GM23338 (cell line): ENCODE measurements around the gene SLC29A1. TPM values are rescaled to one million over a fixed set of nuclear protein-coding genes. Genes with fewer than 3 reads are reported as not detected.
A peak's percentile ranks its signal among the peaks of the same experiment; 100 is the strongest.

Source experiments
- ATAC-seq: fragments of 200-7000 bp; cut with Tn5 transposase; 3 replicates; pipeline ENCODE4 v1.9.1; 2020
- DNase-seq: peaks from one replicate; pipeline ENCODE4 v3.0.0-alpha.2; 2015; ENCODE audit warnings: low spot score
- H2AFZ ChIP-seq: fragments of 200-600 bp; sonication (generic); 2 replicates; pipeline ENCODE4 v1.8.0; 2016; ENCODE audit warnings: antibody characterized with exemption, mild to moderate bottlenecking, moderate library complexity
- H3F3A ChIP-seq: fragments of 200-600 bp; sonication (generic); replicated peaks from 2 replicates; pipeline ENCODE4 v1.8.0; 2017; ENCODE audit warnings: antibody characterized with exemption, mixed run types, low read depth
- H3K27ac ChIP-seq: fragments of 200-600 bp; sonication (generic); 2 replicates; pipeline ENCODE4 v1.6.1; 2016; ENCODE audit warnings: low read depth
- H3K27me3 ChIP-seq: fragments of 200-600 bp; sonication (generic); 2 replicates; pipeline ENCODE4 v1.8.0; 2016; ENCODE audit warnings: mild to moderate bottlenecking, mixed run types, moderate library complexity; ENCODE audit not compliant: insufficient read depth
- H3K36me3 ChIP-seq: fragments of 200-600 bp; sonication (generic); 2 replicates; pipeline ENCODE4 v1.8.0; 2016; ENCODE audit warnings: mild to moderate bottlenecking; ENCODE audit not compliant: insufficient read depth
- H3K4me1 ChIP-seq: fragments of 200-600 bp; sonication (generic); 2 replicates; pipeline ENCODE4 v1.8.0; 2016; ENCODE audit warnings: mild to moderate bottlenecking, moderate library complexity; ENCODE audit not compliant: insufficient read depth
- H3K4me2 ChIP-seq: fragments of 200-600 bp; sonication (generic); 2 replicates; pipeline ENCODE4 v1.7.1; 2017; ENCODE audit warnings: mixed run types
- H3K4me3 ChIP-seq: fragments of 200-600 bp; sonication (generic); 2 replicates; pipeline ENCODE4 v1.6.1; 2016; ENCODE audit warnings: mixed run types
- H3K79me2 ChIP-seq: fragments of 200-600 bp; sonication (generic); replicated peaks from 2 replicates; pipeline ENCODE4 v1.8.0; 2017; ENCODE audit warnings: mild to moderate bottlenecking; ENCODE audit not compliant: insufficient read depth
- H3K9me2 ChIP-seq: fragments of 200-600 bp; sonication (generic); 2 replicates; pipeline ENCODE4 v1.8.0; 2017; ENCODE audit not compliant: insufficient read depth
- H4K20me1 ChIP-seq: fragments of 200-600 bp; sonication (generic); replicated peaks from 2 replicates; pipeline ENCODE4 v1.8.0; 2017; ENCODE audit warnings: mild to moderate bottlenecking; ENCODE audit not compliant: insufficient read depth
- H3K27ac Mint-ChIP-seq: 2 replicates; pipeline ENCODE4 v1.8.0; 2020; ENCODE audit warnings: inconsistent platforms, mild to moderate bottlenecking, moderate library complexity, mixed read lengths
- H3K27me3 Mint-ChIP-seq: 3 replicates; pipeline ENCODE4 v1.8.0; 2022; ENCODE audit warnings: low read depth, mild to moderate bottlenecking, moderate library complexity, mixed read lengths, inconsistent platforms; ENCODE audit not compliant: insufficient read depth, poor library complexity
- H3K36me3 Mint-ChIP-seq: 3 replicates; pipeline ENCODE4 v1.8.0; 2021; ENCODE audit warnings: low read depth, mild to moderate bottlenecking, inconsistent platforms, moderate library complexity, mixed read lengths
- H3K4me1 Mint-ChIP-seq: 3 replicates; pipeline ENCODE4 v1.8.0; 2020; ENCODE audit warnings: mild to moderate bottlenecking, inconsistent platforms, mixed read lengths
- H3K4me3 Mint-ChIP-seq: 3 replicates; pipeline ENCODE4 v1.8.0; 2021; ENCODE audit warnings: moderate library complexity, mild to moderate bottlenecking, inconsistent platforms, mixed read lengths
- H3K9me3 Mint-ChIP-seq: 3 replicates; pipeline ENCODE4 v1.8.0; 2020; ENCODE audit warnings: moderate library complexity, mild to moderate bottlenecking, inconsistent platforms, mixed read lengths
- CREB1 ChIP-seq: fragments of 250-450 bp; sonication (Bioruptor Pico); IDR thresholded peaks from 2 replicates; pipeline ENCODE4 v1.5.0; 2020; ENCODE audit warnings: low read depth, mild to moderate bottlenecking, moderate library complexity
- CTCF ChIP-seq, 2 experiments: fragments of 200-600 bp in 1 of 2; sonication (generic) in 1 of 2; conservative IDR thresholded peaks; 2 replicates each; pipeline versions ENCODE4 v1.5.1 to v1.6.1; 2016 to 2017; ENCODE audit warnings: antibody characterized with exemption in 2 of 2, low read depth in 2 of 2, mild to moderate bottlenecking in 2 of 2, moderate library complexity in 1 of 2
- ETS1 ChIP-seq: IDR thresholded peaks from 2 replicates; pipeline ENCODE4 v1.6.1; 2016; ENCODE audit warnings: antibody characterized with exemption
- EZH2 ChIP-seq: fragments of 200-600 bp; sonication (generic); IDR thresholded peaks from one replicate; pipeline ENCODE4 v1.8.0; 2017; ENCODE audit warnings: antibody characterized with exemption, mild to moderate bottlenecking, low read depth; ENCODE audit not compliant: unreplicated experiment
- EZH2phosphoT487 ChIP-seq: fragments of 200-600 bp; sonication (generic); IDR thresholded peaks from one replicate; pipeline ENCODE4 v1.8.1; 2018; ENCODE audit warnings: antibody characterized with exemption; ENCODE audit not compliant: unreplicated experiment
- JUNB ChIP-seq: IDR thresholded peaks from one replicate; pipeline ENCODE4 v1.6.1; 2016; ENCODE audit warnings: antibody characterized with exemption; ENCODE audit not compliant: unreplicated experiment
- NANOG ChIP-seq: IDR thresholded peaks from 2 replicates; pipeline ENCODE4 v1.6.1; 2016; ENCODE audit warnings: antibody characterized with exemption, borderline replicate concordance
- POLR2AphosphoS5 ChIP-seq: IDR thresholded peaks from 2 replicates; pipeline ENCODE4 v1.6.1; 2016; ENCODE audit warnings: antibody characterized with exemption, low read depth
- REST ChIP-seq: IDR thresholded peaks from one replicate; pipeline ENCODE4 v1.6.1; 2018; ENCODE audit warnings: antibody characterized with exemption; ENCODE audit not compliant: unreplicated experiment
- STAT1 ChIP-seq: IDR thresholded peaks from one replicate; pipeline ENCODE4 v1.6.1; 2016; ENCODE audit warnings: antibody characterized with exemption; ENCODE audit not compliant: unreplicated experiment
- ZNF114 ChIP-seq: fragments of 250-450 bp; sonication (Bioruptor Pico); IDR thresholded peaks from 2 replicates; pipeline ENCODE4 v1.5.0; 2020; ENCODE audit warnings: mild to moderate bottlenecking, moderate library complexity
- ZNF331 ChIP-seq: fragments of 250-450 bp; sonication (Bioruptor Pico); IDR thresholded peaks from 2 replicates; pipeline ENCODE4 v1.5.0; 2020; ENCODE audit warnings: low read depth, mild to moderate bottlenecking, moderate library complexity
- ZNF462 ChIP-seq: fragments of 250-450 bp; sonication (Bioruptor Pico); IDR thresholded peaks from 2 replicates; pipeline ENCODE4 v1.5.0; 2020; ENCODE audit warnings: mild to moderate bottlenecking, moderate library complexity
- polyA plus RNA-seq: library from polyadenylated mRNA; unstranded; fragments of >200 nt; fragmentation: Nextera tagmentation; extraction: Ambion mirVana; gene quantifications from 2 replicates; pipeline ENCODE4 v1.2.1, GENCODE V29; 2016
- total RNA-seq: library from RNA; depleted of rRNA; stranded (reverse); fragments of >200 nt; shearing (Covaris generic); gene quantifications from 2 replicates; pipeline ENCODE4 v1.2.3, GENCODE V29; 2014

SLC29A1 gene
- total and polyA plus RNA-seq, 2 experiments from 2014 or later, result 73.1 to 169 TPM

GRCh38 chr6:44271406-44271723, 48.0 kb downstream of the SLC29A1 start:
- H3K9me3 Mint-ChIP-seq, result no peaks in the 10 kb centered on the region
- Histone ChIP-seq H3K27me3 (peaks cover 32% of the 10 kb centered on the region), H3K79me2 (no peaks in the 10 kb centered on the region), H3K9me2 (no peaks in the 10 kb centered on the region), H3K4me1 (peaks cover 14% of the 10 kb centered on the region), H4K20me1 (no peaks in the 10 kb centered on the region), H3K36me3 (no peaks in the 10 kb centered on the region), H2AFZ (0 out of 2 replicates have a peak overlapping the region, but pooled peaks have one; percentile 18), H3K4me2 (peak overlapping the region; percentile 78), H3K27ac (no peak overlapping the region), H3F3A (0 out of 2 replicates have a peak, but pooled peaks cover 20% of the 10 kb centered on the region), H3K4me3 (peak overlapping the region; percentile 52)
- DNase-seq (no peak), ATAC-seq (no peak)
- H3K36me3 Mint-ChIP-seq, result peaks cover 6% of the 10 kb centered on the region; the same call in 2 of the 3 replicates
- H3K27ac Mint-ChIP-seq, result no peak overlapping the region
- H3K4me3 Mint-ChIP-seq, result peak overlapping the region; percentile 83
- TF ChIP-seq ZNF462, result no peak
- no peak for TF ChIP-seq CREB1 (CRISPR knock-in tag)
- no peak for TF ChIP-seq NANOG
- TF ChIP-seq REST, result no peak
- TF ChIP-seq POLR2AphosphoS5, result no peak
- TF ChIP-seq CTCF (conservative IDR thresholded peaks at IDR 0.05; ENCODE audit: low read depth in 2 of 2), result no peak
- no peak for TF ChIP-seq ETS1
- no peak for TF ChIP-seq JUNB
- TF ChIP-seq ZNF331 (CRISPR knock-in tag), result no peak
- no peak for TF ChIP-seq STAT1
- TF ChIP-seq ZNF114, result no peak
- TF ChIP-seq EZH2, result no peak
- TF ChIP-seq EZH2phosphoT487, result no peak
- H3K27me3 Mint-ChIP-seq, result peaks cover 38% of the 10 kb centered on the region
- H3K4me1 Mint-ChIP-seq, result peaks cover 41% of the 10 kb centered on the region
